SK-N-SH (cell line): ENCODE results near the gene VSTM1. TPM values are rescaled to one million over a fixed set of nuclear protein-coding genes. Genes with fewer than 3 reads are reported as not detected.

Source experiments
- CTCF ChIA-PET: fragments of 300-600, 350-600 bp; formaldehyde crosslinking; extraction: SDS; loops from one replicate; lab custom pipeline; 2021; lab: Yijun Ruan, JAX
- POLR2A ChIA-PET: fragments of 350-600 bp; sonication (Branson Sonifier 250); formaldehyde crosslinking; extraction: SDS; loops from one replicate; lab custom pipeline; 2020; ENCODE audit warnings: antibody characterized with exemption, inconsistent platforms; lab: Yijun Ruan, JAX
- DNase-seq: peaks from one replicate; pipeline ENCODE4 v3.0.0; 2012
- H2AFZ ChIP-seq: fragments of 200-600 bp; sonication (generic); 2 replicates; pipeline ENCODE4 v1.8.1; 2016; ENCODE audit warnings: antibody characterized with exemption, mild to moderate bottlenecking, low read depth
- H3F3A ChIP-seq: fragments of 200-600 bp; sonication (generic); replicated peaks from 2 replicates; pipeline ENCODE3; 2016; ENCODE audit warnings: antibody characterized with exemption, mild to moderate bottlenecking; ENCODE audit not compliant: insufficient read depth
- H3K27ac ChIP-seq, 2 experiments: fragments of 200-500 bp in 1 of 2; fragments of 200-600 bp in 1 of 2; sonication (Bioruptor generic) in 1 of 2; sonication (generic), shearing (Covaris generic) in 1 of 2; 2 replicates each; pipeline versions ENCODE4 v1.5.1 to v1.6.1; 2014 to 2016; ENCODE audit warnings: low read depth in 2 of 2, inconsistent platforms in 1 of 2, low read length in 1 of 2, mild to moderate bottlenecking in 1 of 2, mixed read lengths in 1 of 2
- H3K27me3 ChIP-seq: fragments of 200-600 bp; sonication (generic), shearing (Covaris generic); 2 replicates; pipeline ENCODE4 v1.6.1; 2016; ENCODE audit warnings: mixed run types; ENCODE audit not compliant: insufficient read depth
- H3K36me3 ChIP-seq, 2 experiments: fragments of 200-500 bp in 1 of 2; fragments of 200-600 bp in 1 of 2; sonication (Bioruptor generic) in 1 of 2; sonication (generic) in 1 of 2; replicated peaks in 1 of 2; 2 replicates each; pipeline versions ENCODE3 to v1.5.1; 2014 to 2016; ENCODE audit warnings: low read length in 1 of 2, mild to moderate bottlenecking in 1 of 2; ENCODE audit not compliant: insufficient read depth in 2 of 2, control insufficient read depth in 1 of 2
- H3K4me1 ChIP-seq, 2 experiments: fragments of 200-500 bp in 1 of 2; fragments of 200-600 bp in 1 of 2; sonication (Bioruptor generic) in 1 of 2; sonication (generic), shearing (Covaris generic) in 1 of 2; 2 replicates each; pipeline versions ENCODE4 v1.5.1 to v1.6.1; 2014 to 2016; ENCODE audit warnings: low read depth in 1 of 2, low read length in 1 of 2, mixed run types in 1 of 2; ENCODE audit not compliant: insufficient read depth in 2 of 2, control insufficient read depth in 1 of 2
- H3K4me2 ChIP-seq: fragments of 200-600 bp; sonication (generic), shearing (Covaris generic); 2 replicates; pipeline ENCODE4 v1.6.1; 2017; ENCODE audit warnings: mixed run types
- H3K4me3 ChIP-seq, 2 experiments: fragments of 200-500 bp in 1 of 2; fragments of 200-600 bp in 1 of 2; sonication (Bioruptor generic) in 1 of 2; sonication (generic), shearing (Covaris generic) in 1 of 2; 2 replicates each; pipeline versions ENCODE4 v1.5.1 to v1.8.1; 2014 to 2016; ENCODE audit warnings: low read depth in 2 of 2, inconsistent platforms in 1 of 2, low read length in 1 of 2, mild to moderate bottlenecking in 1 of 2, mixed read lengths in 1 of 2, moderate library complexity in 1 of 2
- H3K79me2 ChIP-seq: fragments of 200-600 bp; sonication (generic); 2 replicates; pipeline ENCODE4 v1.8.1; 2017; ENCODE audit warnings: mild to moderate bottlenecking; ENCODE audit not compliant: insufficient read depth
- H3K9ac ChIP-seq: fragments of 200-600 bp; sonication (generic); 2 replicates; pipeline ENCODE4 v1.6.1; 2017; ENCODE audit warnings: mixed run types
- H3K9me2 ChIP-seq: fragments of 200-600 bp; sonication (generic); 2 replicates; pipeline ENCODE4 v1.6.1; 2017; ENCODE audit warnings: mixed run types
- H3K9me3 ChIP-seq: fragments of 200-600 bp; sonication (generic); 2 replicates; pipeline ENCODE4 v1.6.1; 2017; ENCODE audit warnings: mixed run types, mild to moderate bottlenecking, moderate library complexity
- H4K20me1 ChIP-seq: fragments of 200-600 bp; sonication (generic); 2 replicates; pipeline ENCODE4 v1.6.1; 2017; ENCODE audit warnings: mild to moderate bottlenecking, mixed run types; ENCODE audit not compliant: insufficient read depth
- CHD2 ChIP-seq: fragments of 150-350 bp; IDR thresholded peaks from 2 replicates; pipeline ENCODE4 v1.6.1; 2018; ENCODE audit warnings: low read length; ENCODE audit not compliant: partially characterized antibody
- EP300 ChIP-seq, 2 experiments: IDR thresholded peaks; 2 replicates each; pipeline versions ENCODE4 v1.4.0 to v1.6.1; 2012; ENCODE audit warnings: borderline replicate concordance in 1 of 2, low read depth in 1 of 2, low read length in 1 of 2
- FOXJ3 ChIP-seq: sonication (generic); formaldehyde crosslinking; IDR thresholded peaks from 2 replicates; pipeline ENCODE4 v1.5.1; 2020; ENCODE audit warnings: mild to moderate bottlenecking, missing genetic modification reagents
- FOXM1 ChIP-seq: IDR thresholded peaks from 2 replicates; pipeline ENCODE4 v1.4.0; 2012; ENCODE audit warnings: low read depth, mild to moderate bottlenecking
- GABPA ChIP-seq: IDR thresholded peaks from 2 replicates; pipeline ENCODE4 v1.4.0; 2012; ENCODE audit warnings: low read depth, mild to moderate bottlenecking
- GATA2 ChIP-seq: sonication (generic); formaldehyde crosslinking; IDR thresholded peaks from 2 replicates; pipeline ENCODE4 v1.5.0; 2020; ENCODE audit warnings: mild to moderate bottlenecking, missing genetic modification reagents
- MAX ChIP-seq: IDR thresholded peaks from 2 replicates; pipeline ENCODE4 v1.4.0; 2012; ENCODE audit warnings: low read depth
- MEF2A ChIP-seq: IDR thresholded peaks from 2 replicates; pipeline ENCODE4 v1.4.0; 2012; ENCODE audit warnings: low read depth, borderline replicate concordance
- MXI1 ChIP-seq: IDR thresholded peaks from 2 replicates; pipeline ENCODE4 v1.6.1; 2012; ENCODE audit warnings: mild to moderate bottlenecking, low read depth, low read length, improper control_type of control experiment
- NRF1 ChIP-seq: IDR thresholded peaks from 2 replicates; pipeline ENCODE4 v1.6.1; 2012; ENCODE audit warnings: low read depth, mild to moderate bottlenecking, low read length
- PBX3 ChIP-seq: IDR thresholded peaks from 2 replicates; pipeline ENCODE4; 2012
- POLR2AphosphoS5 ChIP-seq: IDR thresholded peaks from 2 replicates; pipeline ENCODE4 v1.6.1; 2012; ENCODE audit warnings: low read depth, low read length
- RAD21 ChIP-seq: IDR thresholded peaks from 2 replicates; pipeline ENCODE4 v1.6.1; 2012; ENCODE audit warnings: mild to moderate bottlenecking, low read length
- REST ChIP-seq: IDR thresholded peaks from 2 replicates; pipeline ENCODE4 v1.6.1; 2012; ENCODE audit warnings: mild to moderate bottlenecking, low read depth, low read length, moderate library complexity
- RFX5 ChIP-seq: IDR thresholded peaks from 2 replicates; pipeline ENCODE4 v1.6.1; 2012; ENCODE audit warnings: mild to moderate bottlenecking, improper control_type of control experiment, low read length
- SMC3 ChIP-seq: IDR thresholded peaks from 2 replicates; pipeline ENCODE4 v1.6.1; 2012; ENCODE audit warnings: low read depth, low read length, improper control_type of control experiment
- TEAD4 ChIP-seq: IDR thresholded peaks from 2 replicates; pipeline ENCODE4 v1.4.0; 2012; ENCODE audit warnings: mild to moderate bottlenecking, borderline replicate concordance; ENCODE audit not compliant: insufficient read depth
- WGBS: methylation state at CpG from one replicate; pipeline ENCODE4 v1.1.6; 2017; ENCODE audit warnings: low lambda C conversion rate; 5-methylcytosine and 5-hydroxymethylcytosine counted together
- polyA plus RNA-seq, 3 experiments: library from polyadenylated mRNA; depleted of rRNA; stranded (reverse); fragments of >200 nt; gene quantifications; 2 replicates each; pipeline ENCODE4 v1.2.3, GENCODE V29; 2012

The VSTM1 gene
- polyA plus RNA-seq, 1 of the 3 experiments (the other 2 are of a cell fraction) = 0.10 TPM

GRCh38 chr19:54084410-54084809 is 20.7 kb upstream of the VSTM1 start:
- no peaks in the 10 kb centered on the region for H3K36me3 ChIP-seq
- no peaks in the 10 kb centered on the region for H3K9me2 ChIP-seq
- H3K27ac ChIP-seq = no peak overlapping the region
- POLR2A ChIA-PET = no interaction called here
- no peaks in the 10 kb centered on the region for H3K9me3 ChIP-seq
- no peak overlapping the region for H3K4me2 ChIP-seq
- H4K20me1 ChIP-seq = no peaks in the 10 kb centered on the region
- CTCF ChIA-PET = interaction anchor here (1.3 kb wide), 1 partner anchor 55 kb away, joined by 3 read pairs; no protein-coding TSS in a partner anchor
- WGBS = 5% methylated on average over 3 of the region's 3 CpGs
- H3K9ac ChIP-seq = no peak overlapping the region
- H2AFZ ChIP-seq = no peak overlapping the region
- H3K4me3 ChIP-seq = no peak overlapping the region
- no peak for DNase-seq
- no peaks in the 10 kb centered on the region for H3K79me2 ChIP-seq
- H3K4me1 ChIP-seq = no peaks in the 10 kb centered on the region
- H3F3A ChIP-seq = no peaks in the 10 kb centered on the region
- no peak for TF ChIP-seq REST
- no peak for TF ChIP-seq FOXJ3 (CRISPR knock-in tag)
- no peak for TF ChIP-seq RFX5
- no peak for TF ChIP-seq FOXM1
- no peak for TF ChIP-seq MEF2A
- TF ChIP-seq EP300 (IDR thresholded peaks at IDR 0.05; ENCODE audit: borderline replicate concordance in 1 of 2, low read depth in 1 of 2, low read length in 1 of 2) = no peak
- no peak for TF ChIP-seq GATA2 (CRISPR knock-in tag)
- TF ChIP-seq CHD2 = no peak
- no peak for TF ChIP-seq PBX3
- TF ChIP-seq NRF1 = no peak
- no peak for TF ChIP-seq GABPA
- no peak for TF ChIP-seq SMC3
- H3K27me3 ChIP-seq = peaks cover 16% of the 10 kb centered on the region; the same call in 1 of the 2 replicates

GRCh38 chr19:54081032-54081431 is 17.3 kb upstream of the VSTM1 start, which contains the start of gene TARM1:
TSS of gene TARM1 (minus strand) at chr19:54081365. CDS start at chr19:54081340, 25 bp downstream.
- Histone ChIP-seq H3K79me2 (no peaks in the 10 kb centered on the region), H3K36me3 (no peaks in the 10 kb centered on the region), H3K27me3 (peaks cover 36% of the 10 kb centered on the region; the same call in 1 of the 2 replicates), H3K27ac (no peak within 1 kb of the TSS), H3F3A (no peaks in the 10 kb centered on the region), H3K4me2 (no peak within 1 kb of the TSS), H2AFZ (no peak within 1 kb of the TSS), H3K9me2 (no peaks in the 10 kb centered on the region), H3K4me1 (no peaks in the 10 kb centered on the region), H4K20me1 (no peaks in the 10 kb centered on the region), H3K4me3 (no peak within 1 kb of the TSS), H3K9ac (no peak within 1 kb of the TSS), H3K9me3 (no peaks in the 10 kb centered on the region)
- ChIA-PET POLR2A (no interaction called here), CTCF (no interaction called here)
- TF ChIP-seq MXI1 = no peak
- TF ChIP-seq TEAD4 = no peak
- no peak for TF ChIP-seq RAD21
- no peak for TF ChIP-seq MAX
- TF ChIP-seq CHD2 = no peak
- no peak for TF ChIP-seq POLR2AphosphoS5
- WGBS = 2% methylated on average over 6 of the region's 7 CpGs
- DNase-seq = no peak
